AG09309 (cell line): ENCODE data around the gene MARCHF3.
"Not testable (repeated sequence)": the region's sequence is repeated elsewhere in the genome, so short reads cannot be mapped to it uniquely, and the experiment has no call there.

Experiments
- DNase-seq: peaks from one replicate; pipeline ENCODE4 v3.0.0-alpha.2; 2010; ENCODE audit warnings: low read depth
- H3K4me3 ChIP-seq: 2 replicates; pipeline ENCODE4 v1.5.1; 2011; ENCODE audit warnings: mild to moderate bottlenecking, low read depth, low read length, moderate library complexity; ENCODE audit not compliant: control insufficient read depth
- CTCF ChIP-seq: IDR thresholded peaks from 2 replicates; pipeline ENCODE4 v1.5.1; 2011; ENCODE audit warnings: mild to moderate bottlenecking, low read depth, low read length, inconsistent platforms; ENCODE audit not compliant: insufficient read depth, control insufficient read depth; ENCODE audit errors: missing control alignments

MARCHF3 gene

GRCh38 chr5:127061956-127062355, 31.6 kb upstream of the MARCHF3 start:
- H3K4me3 ChIP-seq: no peak overlapping the region
- no peak for DNase-seq
- no peak for TF ChIP-seq CTCF

DNA sequence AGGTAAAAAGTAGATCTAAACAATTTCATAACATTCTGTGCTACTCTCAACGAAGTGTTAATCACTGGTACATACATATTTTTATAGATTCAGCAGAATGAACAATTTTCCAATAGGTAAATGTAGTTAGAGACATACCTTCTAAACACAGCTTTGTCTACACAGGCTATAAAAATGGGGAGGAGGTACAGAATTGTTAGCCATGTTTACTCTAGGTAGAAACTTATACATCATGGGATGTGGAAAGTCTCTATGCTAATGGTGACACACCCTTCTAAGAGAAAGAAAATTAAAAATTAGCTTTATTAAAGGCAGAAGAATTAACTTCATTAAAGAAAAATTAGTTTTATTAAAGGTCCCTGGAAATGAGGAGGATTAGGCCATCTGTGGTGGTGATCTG, 31.2 kb upstream of the MARCHF3 start:
- DNase-seq: no peak
- no peak overlapping the region for H3K4me3 ChIP-seq
- no peak for TF ChIP-seq CTCF

DNA sequence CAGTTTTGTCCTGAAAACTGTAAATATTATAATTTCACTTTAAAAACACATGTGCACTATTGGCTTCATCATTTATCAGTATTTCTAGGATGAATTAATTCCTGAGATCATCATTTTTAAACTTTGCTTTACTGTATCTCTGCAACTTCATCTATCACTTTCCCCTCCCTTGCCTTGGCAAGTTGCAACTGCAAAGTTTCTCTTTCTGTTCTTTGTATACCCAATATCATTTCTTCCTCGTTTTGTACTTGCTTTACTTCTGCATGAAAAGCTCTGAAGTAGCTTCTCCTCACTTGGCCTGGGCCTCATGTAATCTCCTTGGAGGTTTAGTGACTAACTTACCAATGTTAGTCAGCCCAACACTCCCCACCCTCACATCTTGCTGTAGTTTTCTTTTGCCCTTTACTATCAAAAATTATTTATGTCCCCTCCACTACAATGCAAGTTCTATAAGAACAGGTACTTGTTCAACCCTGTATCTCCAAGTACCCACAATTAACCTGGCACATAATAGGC, 30.2 kb upstream of the MARCHF3 start:
- DNase-seq: no peak
- H3K4me3 ChIP-seq: no peak overlapping the region
- no peak for TF ChIP-seq CTCF

GRCh38 chr5:127056896-127057295, 26.5 kb upstream of the MARCHF3 start:
- no peak for DNase-seq
- no peak for TF ChIP-seq CTCF

GRCh38 chr5:127055880-127056653, 25.7 kb upstream of the MARCHF3 start:
- H3K4me3 ChIP-seq: no peak overlapping the region
- DNase-seq: no peak
- TF ChIP-seq CTCF: no peak

More at GRCh38 chr5:127056896-127057295, 26.5 kb upstream of the MARCHF3 start:
- H3K4me3 ChIP-seq: no peak overlapping the region

DNA sequence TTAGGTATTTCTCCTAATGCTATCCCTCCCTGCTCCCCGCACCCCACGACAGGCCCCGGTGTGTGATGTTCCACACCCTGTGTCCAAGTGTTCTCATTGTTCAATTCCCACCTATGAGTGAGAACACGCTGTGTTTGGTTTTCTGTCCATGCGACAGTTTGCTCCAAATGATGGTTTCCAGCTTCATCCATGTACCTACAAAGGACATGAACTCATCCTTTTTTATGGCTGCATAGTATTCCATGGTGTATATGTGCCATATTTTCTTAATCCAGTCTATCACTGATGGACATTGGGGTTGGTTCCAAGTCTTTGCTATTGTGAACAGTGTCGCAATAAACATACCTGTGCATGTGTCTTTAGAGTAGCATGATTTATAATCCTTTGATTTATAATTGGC, 23.2 kb upstream of the MARCHF3 start:
- not testable (repeated sequence) for DNase-seq, H3K4me3 ChIP-seq

DNA sequence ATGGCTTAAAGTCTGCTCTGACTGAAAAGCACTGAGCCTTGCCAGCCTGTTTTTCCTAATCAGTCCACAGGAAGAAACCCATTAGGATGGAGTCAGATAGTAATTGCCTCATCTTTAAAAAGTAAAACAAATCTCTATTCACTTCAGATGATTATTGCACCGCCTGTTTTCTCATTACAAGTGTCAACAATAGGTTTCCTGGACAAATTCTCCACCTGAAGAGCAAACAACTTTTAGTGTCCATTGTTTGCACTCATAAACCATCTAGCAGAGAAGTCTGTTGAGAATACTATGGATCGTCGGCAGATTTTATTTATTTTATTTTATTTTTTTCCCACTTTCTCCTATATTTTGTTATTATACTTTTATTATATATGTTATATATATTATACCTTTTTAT, 22.7 kb upstream of the MARCHF3 start:
- no peak for DNase-seq
- TF ChIP-seq CTCF: no peak
- no peak overlapping the region for H3K4me3 ChIP-seq
